ENCODE results near the gene ROBO1.
"Not testable (repeated sequence)": the region's sequence is repeated elsewhere in the genome, so short reads cannot be mapped to it uniquely, and the experiment has no call there.

ROBO1 gene

DNA sequence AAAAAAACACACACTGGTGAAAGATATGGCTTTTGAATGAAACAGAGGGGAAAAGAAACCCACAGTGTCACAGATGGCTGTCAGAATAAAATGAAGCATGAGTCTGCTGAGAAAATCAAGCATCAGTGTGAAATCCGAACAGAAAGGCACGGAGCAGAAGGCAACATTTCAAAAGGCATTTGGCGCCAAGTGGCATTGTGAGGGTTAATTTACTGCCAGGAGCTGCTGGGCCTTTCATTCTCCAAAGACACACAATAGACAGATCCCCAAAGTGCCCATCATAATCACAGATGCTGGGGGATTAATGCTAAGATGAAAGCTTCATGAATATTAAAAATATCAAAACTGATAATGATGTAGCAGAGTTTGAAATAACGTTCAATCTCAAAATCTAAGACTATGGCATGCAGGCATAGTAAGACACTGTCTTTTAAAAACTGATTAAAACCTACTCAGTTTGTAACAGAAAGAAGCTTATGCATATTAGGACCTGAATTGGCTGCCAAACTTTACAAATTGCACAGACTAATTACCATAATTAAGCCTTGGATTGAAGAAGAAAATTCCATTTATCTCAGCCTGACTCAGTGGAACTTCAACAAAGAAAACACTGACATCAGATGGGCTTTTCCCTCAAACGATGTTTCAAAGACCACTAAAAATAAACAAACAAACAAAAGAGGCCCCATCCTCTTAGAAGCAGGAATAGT is 589.2 kb downstream of the ROBO1 start:
- in situ Hi-C loops (cut with MboI; ENCODE audit: low sequenced_read_pairs): no loop called here

DNA sequence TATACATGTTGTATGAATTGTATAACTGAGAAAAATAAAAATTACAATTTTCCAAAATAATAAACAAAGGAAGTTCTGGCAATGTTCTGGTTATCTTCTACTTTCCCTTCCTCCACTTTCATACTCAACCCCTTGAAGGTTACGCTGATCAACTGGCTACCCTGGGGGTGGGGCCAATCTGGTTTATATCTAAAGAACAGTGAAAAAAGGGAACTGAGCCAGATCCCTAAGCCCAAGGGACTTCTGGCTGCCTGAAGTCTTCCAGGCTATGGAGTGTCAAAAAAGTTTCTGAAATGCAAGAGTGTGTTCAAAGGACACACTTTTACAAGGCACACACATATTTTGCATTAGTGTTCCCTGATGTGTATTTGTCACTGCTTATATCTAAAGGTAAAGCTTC is 591.9 kb downstream of the ROBO1 start:
- in situ Hi-C loops (cut with MboI; ENCODE audit: low sequenced_read_pairs): no loop called here

DNA sequence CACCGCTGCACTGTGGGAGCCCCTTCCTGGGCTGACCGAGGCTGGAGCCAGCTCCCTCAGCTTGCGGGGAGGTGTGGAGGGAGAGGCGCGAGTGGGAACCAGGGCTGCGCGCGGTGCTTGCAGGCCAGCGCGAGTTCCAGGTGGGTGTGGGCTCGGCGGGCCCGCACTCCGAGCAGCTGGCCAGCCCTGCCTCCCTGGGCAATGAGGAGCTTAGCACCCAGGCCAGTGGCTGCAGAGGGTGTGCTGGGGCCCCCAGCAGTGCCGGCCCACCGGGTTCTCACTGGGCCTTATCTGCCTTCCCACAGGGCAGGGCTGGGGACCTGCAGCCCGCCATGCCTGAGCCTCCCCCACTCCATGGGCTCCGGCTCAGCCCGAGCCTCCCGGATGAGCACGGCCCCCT is 594.5 kb downstream of the ROBO1 start:
- in situ Hi-C loops (cut with MboI; ENCODE audit: low sequenced_read_pairs): not testable (repeated sequence)

- in situ Hi-C loops (cut with MboI; ENCODE audit: low sequenced_read_pairs): no loop called here
These were observed 595.6 kb downstream of the ROBO1 start for GRCh38 chr3:79172241-79172640.

DNA sequence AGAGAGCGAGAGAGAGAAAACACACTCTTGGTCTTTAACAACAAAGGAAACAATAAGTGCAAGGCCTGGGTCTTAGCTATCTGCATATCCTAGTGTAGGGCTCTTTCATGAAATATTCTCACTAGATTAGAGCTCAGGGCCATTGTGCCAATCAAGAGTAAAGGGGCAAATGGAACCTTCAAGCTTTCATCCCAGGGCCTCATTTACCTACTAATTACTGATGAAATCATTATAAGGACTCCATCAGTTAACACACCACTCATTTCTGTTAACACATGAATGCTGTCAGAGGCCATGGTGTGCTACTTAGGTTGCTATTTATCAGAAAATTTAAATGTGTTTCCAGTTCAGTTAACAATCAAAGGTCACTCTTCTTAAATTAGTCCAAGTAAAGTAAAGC is 597.8 kb downstream of the ROBO1 start:
- in situ Hi-C loops (cut with MboI; ENCODE audit: low sequenced_read_pairs): no loop called here

DNA sequence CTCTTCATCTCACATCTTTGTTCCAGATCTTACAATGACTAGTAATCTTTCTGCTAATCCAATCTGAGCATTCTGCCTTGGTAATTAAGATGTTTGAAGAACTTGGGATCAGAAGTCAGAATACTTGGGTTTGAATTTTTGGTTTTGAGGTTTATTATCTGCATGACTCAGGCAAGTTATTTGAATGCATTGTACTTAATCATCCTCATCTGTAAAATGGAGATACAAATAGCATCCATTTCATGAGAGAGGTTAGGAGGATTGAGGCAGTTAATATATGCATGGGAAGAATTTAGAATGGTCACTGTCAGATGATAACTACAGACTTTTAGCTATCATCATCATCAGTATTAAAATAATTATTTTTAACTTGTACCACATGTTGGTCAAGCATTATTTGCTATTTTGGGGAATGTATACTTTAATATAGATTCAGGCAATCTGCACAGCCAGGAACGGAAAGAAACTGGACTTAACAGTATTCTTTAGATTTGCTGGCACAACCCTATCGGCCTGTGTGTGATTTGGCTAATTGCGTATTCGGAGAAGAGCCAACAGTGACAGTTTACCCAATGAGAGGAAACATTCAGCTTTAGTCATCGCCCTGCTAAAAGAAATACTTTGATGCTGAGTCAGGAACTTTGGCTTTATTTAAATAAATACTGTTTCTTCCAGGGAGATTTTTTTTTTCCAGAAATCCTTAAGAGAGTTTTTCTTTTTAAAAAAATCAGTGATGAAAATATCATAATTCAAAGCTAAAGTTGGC is 600.0 kb downstream of the ROBO1 start:
- in situ Hi-C loops (cut with MboI; ENCODE audit: low sequenced_read_pairs): no loop called here

DNA sequence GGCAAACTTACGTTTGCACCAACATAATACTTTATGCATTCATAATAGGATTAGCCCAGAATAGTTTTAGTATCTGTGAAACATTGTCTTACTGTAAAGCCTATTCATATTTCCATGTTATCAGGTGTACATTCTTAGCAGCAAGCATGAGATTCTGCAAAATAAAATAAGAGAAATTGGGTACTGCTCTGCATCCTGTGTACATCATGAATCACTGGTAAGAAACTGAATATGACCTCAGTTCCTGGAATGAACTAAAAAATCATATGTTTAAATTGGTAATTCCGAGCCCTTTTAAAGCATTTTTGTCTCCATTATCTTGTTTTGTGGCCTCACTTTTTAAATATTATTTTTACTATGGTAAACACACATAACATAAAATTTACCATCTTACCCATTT is 605.1 kb downstream of the ROBO1 start:
- in situ Hi-C loops (cut with MboI; ENCODE audit: low sequenced_read_pairs): no loop called here

- in situ Hi-C loops (cut with MboI; ENCODE audit: low sequenced_read_pairs): no loop called here
These were observed 605.9 kb downstream of the ROBO1 start for GRCh38 chr3:79161941-79162340.

- in situ Hi-C loops (cut with MboI; ENCODE audit: low sequenced_read_pairs): no loop called here
These were observed 607.4 kb downstream of the ROBO1 start for GRCh38 chr3:79160421-79160820.

DNA sequence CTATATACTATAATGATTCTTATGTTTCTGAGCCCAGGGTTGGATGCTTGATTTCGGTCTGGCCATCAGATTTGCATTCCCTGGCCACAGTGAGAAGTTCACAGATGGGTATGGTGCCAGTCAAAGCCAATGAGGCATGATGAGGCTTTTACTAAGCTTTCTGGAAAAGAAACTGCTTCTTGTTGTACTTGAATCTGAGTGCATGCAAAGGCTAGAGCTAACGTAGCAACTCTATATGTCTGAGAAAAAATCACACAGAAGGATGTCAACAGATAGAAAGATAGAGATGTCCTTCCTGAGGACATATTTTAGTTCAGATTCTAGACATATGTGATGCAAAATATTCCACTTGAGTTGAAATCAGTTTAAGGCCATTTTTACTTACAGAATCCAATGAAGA is 608.1 kb downstream of the ROBO1 start:
- in situ Hi-C loops (cut with MboI; ENCODE audit: low sequenced_read_pairs): no loop called here

- in situ Hi-C loops (cut with MboI; ENCODE audit: low sequenced_read_pairs): no loop called here
These were observed 610.6 kb downstream of the ROBO1 start for GRCh38 chr3:79157191-79157590.

- in situ Hi-C loops (cut with MboI; ENCODE audit: low sequenced_read_pairs): no loop called here
These were observed 612.9 kb downstream of the ROBO1 start for GRCh38 chr3:79154865-79155264.

DNA sequence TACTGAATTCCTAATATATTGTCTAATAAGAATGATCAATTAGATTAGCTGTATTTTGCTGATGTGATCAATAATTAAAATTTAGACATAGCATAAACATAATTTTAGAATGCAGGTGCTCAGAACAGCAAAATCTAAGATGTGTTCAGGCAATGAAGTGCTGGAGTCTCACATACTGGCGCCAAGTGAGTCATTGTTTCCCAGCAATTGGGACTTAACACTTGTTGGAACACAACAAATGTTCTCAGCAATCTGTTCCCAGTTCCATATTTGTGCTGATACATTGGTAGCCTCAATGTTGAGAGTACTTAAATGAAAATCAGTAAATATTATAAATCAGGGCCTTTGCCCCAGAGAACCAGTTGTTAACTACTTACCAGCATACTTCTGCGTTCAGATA is 619.0 kb downstream of the ROBO1 start:
- in situ Hi-C loops (cut with MboI; ENCODE audit: low sequenced_read_pairs): no loop called here

DNA sequence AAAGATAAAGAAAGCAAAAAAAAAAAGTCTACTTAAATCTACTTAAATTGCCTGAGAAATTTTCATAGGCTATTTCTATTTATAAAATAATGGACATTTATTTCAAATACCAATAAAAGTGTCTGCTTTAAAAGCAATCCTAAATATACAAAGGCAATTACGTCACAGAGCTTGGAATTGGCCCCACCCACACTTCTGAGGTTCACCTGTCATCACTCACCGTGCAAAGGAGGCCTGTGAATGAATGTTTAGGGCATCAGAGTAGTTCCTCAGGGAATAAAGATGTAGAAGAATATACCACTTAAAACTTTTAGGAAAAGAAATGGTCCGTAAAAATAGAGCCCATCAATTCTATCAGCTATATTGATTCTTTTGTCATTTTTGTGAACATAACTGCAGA is 621.8 kb downstream of the ROBO1 start:
- in situ Hi-C loops (cut with MboI; ENCODE audit: low sequenced_read_pairs): no loop called here

DNA sequence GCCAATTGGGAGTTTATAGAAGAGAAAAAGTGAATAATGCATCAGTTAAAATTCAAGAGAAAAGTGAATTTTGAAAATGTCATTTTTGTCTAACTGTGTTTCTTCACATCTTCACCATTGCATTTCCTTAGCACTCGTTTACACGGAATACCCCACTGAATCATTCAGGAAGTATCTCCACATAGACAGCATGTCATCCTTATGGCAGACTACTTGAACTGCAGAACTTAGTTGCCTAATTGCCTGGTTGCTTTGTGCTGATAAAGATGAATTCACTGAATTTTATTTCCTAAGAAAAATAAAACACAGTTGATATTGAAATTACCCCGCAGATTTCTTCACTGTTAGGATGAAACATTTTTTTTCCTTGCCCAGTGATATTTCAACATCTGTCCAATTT is 627.1 kb downstream of the ROBO1 start:
- in situ Hi-C loops (cut with MboI; ENCODE audit: low sequenced_read_pairs): no loop called here

DNA sequence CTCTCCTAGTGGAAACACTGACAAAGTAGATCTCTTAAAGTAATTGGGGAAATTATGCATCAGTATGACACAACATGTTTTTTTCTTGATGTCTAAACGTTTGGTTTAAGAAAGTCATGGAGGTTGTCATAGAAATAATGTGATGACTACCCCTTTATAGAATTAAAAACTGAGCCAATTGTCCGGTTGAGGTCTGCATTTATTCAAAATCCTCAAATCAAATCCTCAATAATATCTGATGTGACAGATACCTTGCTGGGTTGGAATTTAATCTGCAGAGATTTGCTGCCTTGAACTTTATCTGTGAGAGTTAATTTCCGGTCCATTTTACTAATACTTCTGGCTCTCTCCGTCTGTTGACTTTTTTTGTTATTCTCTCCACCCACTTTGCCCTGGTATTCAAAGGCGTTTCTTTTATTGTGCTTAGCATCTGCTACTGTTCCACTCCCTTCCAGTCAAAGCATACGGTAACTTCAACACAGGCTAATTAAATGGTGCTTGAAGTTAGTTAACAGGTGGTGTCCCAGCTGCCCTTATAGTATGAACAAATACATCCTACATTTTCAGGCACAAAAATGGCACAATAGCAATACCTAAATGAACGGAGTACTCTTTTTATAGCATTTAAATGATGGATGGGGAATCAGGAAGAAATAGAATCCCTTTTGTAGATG is 628.3 kb downstream of the ROBO1 start:
- in situ Hi-C loops (cut with MboI; ENCODE audit: low sequenced_read_pairs): no loop called here

- in situ Hi-C loops (cut with MboI; ENCODE audit: low sequenced_read_pairs): no loop called here
These were observed 642.3 kb downstream of the ROBO1 start for GRCh38 chr3:79125313-79125984.

GRCh38 chr3:79115458-79115857 is 652.3 kb downstream of the ROBO1 start:
- in situ Hi-C loops (cut with MboI; ENCODE audit: low sequenced_read_pairs): no loop called here

- in situ Hi-C loops (cut with MboI; ENCODE audit: low sequenced_read_pairs): no loop called here
These were observed 653.9 kb downstream of the ROBO1 start for GRCh38 chr3:79113876-79114275.

GRCh38 chr3:79111375-79112052 is 656.3 kb downstream of the ROBO1 start:
- in situ Hi-C loops (cut with MboI; ENCODE audit: low sequenced_read_pairs): no loop called here

DNA sequence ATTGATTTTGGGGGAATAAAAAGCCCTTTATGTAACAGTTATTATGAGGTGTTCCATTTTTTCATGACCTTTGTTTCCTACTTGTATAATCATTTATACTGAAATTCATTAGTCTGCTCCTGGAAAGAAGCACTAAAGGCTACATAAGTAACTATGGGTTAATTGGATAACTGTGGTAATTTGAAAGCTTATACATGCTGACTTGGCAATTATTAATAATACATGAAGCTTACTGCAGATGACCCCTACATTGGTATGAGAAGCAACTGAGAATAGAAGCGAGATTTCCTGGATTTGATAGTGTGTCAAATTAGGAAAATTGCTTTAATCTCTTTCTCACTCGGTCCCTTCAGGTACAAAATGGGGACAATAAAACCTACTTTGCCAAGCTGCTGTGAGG is 658.0 kb downstream of the ROBO1 start:
- in situ Hi-C loops (cut with MboI; ENCODE audit: low sequenced_read_pairs): no loop called here
